HepG2 (cell line): ENCODE results near the gene HES6. TPM values are rescaled to one million over a fixed set of nuclear protein-coding genes. Genes with fewer than 3 reads are reported as not detected.
A peak's percentile ranks its signal among the peaks of the same experiment; 100 is the strongest.

ENCODE experiments used
- HCFC1 ChIP-seq: fragments of 150-350 bp; IDR thresholded peaks from 2 replicates; pipeline ENCODE4 v1.6.1; 2014; ENCODE audit warnings: low read depth, low read length
- HDAC1 ChIP-seq: sonication (generic); formaldehyde crosslinking; IDR thresholded peaks from 2 replicates; pipeline ENCODE4 v1.5.1; 2020; ENCODE audit warnings: mild to moderate bottlenecking, missing genetic modification reagents
- POLR2A ChIP-seq, 2 experiments: IDR thresholded peaks; 2 replicates each; pipeline ENCODE4 v1.6.1; 2011; ENCODE audit warnings: low read depth in 2 of 2, low read length in 2 of 2, mild to moderate bottlenecking in 1 of 2, moderate library complexity in 1 of 2; ENCODE audit not compliant: insufficient read depth in 1 of 2
- RFXAP ChIP-seq: sonication (generic); formaldehyde crosslinking; IDR thresholded peaks from 2 replicates; pipeline ENCODE4 v1.4.0; 2020; ENCODE audit warnings: missing genetic modification reagents, borderline replicate concordance
- RXRB ChIP-seq: IDR thresholded peaks from 2 replicates; pipeline ENCODE4 v1.6.1; 2016; ENCODE audit warnings: borderline replicate concordance, missing genetic modification reagents, missing compliant biosample characterization
- SMAD1 ChIP-seq: sonication (generic); formaldehyde crosslinking; IDR thresholded peaks from 2 replicates; pipeline ENCODE4 v1.4.0; 2020; ENCODE audit warnings: missing genetic modification reagents, low read depth, mild to moderate bottlenecking, borderline replicate concordance
- ZFAT ChIP-seq: sonication (generic); formaldehyde crosslinking; conservative IDR thresholded peaks from 2 replicates; pipeline ENCODE4 v1.8.1; 2023; ENCODE audit warnings: missing genetic modification reagents, inconsistent platforms
- ZFP36L1 ChIP-seq: sonication (generic); formaldehyde crosslinking; IDR thresholded peaks from 2 replicates; pipeline ENCODE4 v1.8.0; 2022; ENCODE audit warnings: mild to moderate bottlenecking, missing genetic modification reagents, moderate library complexity
- ZFYVE20 ChIP-seq: sonication (generic); formaldehyde crosslinking; IDR thresholded peaks from 2 replicates; pipeline ENCODE4 v1.8.0; 2023; ENCODE audit warnings: low read depth, mild to moderate bottlenecking, moderate library complexity, missing genetic modification reagents, borderline replicate concordance
- ZNF205 ChIP-seq: IDR thresholded peaks from 2 replicates; pipeline ENCODE4 v1.6.1; 2018; ENCODE audit warnings: missing biosample characterization, missing genetic modification reagents
- ZNF451 ChIP-seq: sonication (generic); formaldehyde crosslinking; IDR thresholded peaks from 2 replicates; pipeline ENCODE4 v1.5.0; 2020; ENCODE audit warnings: mild to moderate bottlenecking, missing genetic modification reagents
- ZNF615 ChIP-seq: sonication (generic); formaldehyde crosslinking; IDR thresholded peaks from 2 replicates; pipeline ENCODE4 v1.5.0; 2020; ENCODE audit warnings: mild to moderate bottlenecking, missing genetic modification reagents, borderline replicate concordance
- polyA plus RNA-seq, 8 experiments: library from polyadenylated mRNA; depleted of rRNA in 3 of 8; stranded (reverse) in 7 of 8; unstranded in 1 of 8; fragments of >200 nt; fragmentation: Illumina TruSeq in 4 of 8; extraction: Trizol in 4 of 8; gene quantifications; 2 replicates each; pipeline versions ENCODE4 v1.2.1 to v1.2.3, GENCODE V29; 2011 to 2016; ENCODE audit warnings: low read depth in 4 of 8, missing spikeins in 1 of 8, mixed read lengths in 1 of 8; ENCODE audit not compliant: insufficient read depth in 1 of 8
- total RNA-seq, 5 experiments: library from RNA; depleted of rRNA; stranded (reverse); fragments of >200 nt; fragmentation: Illumina TruSeq; extraction: Trizol; gene quantifications; 2 replicates each; pipeline ENCODE4 v1.2.3, GENCODE V29; 2016; ENCODE audit warnings: low read depth in 1 of 5
- TF ChIP-seq, protein P1 (sequence below): sonication (generic); formaldehyde crosslinking; IDR thresholded peaks from 2 replicates; pipeline ENCODE4 v1.5.0; 2020; ENCODE audit warnings: mild to moderate bottlenecking, missing genetic modification reagents, borderline replicate concordance
- TF ChIP-seq, protein P2 (sequence below), 2 experiments: fragments of 450-650 bp in 1 of 2; sonication (generic) in 1 of 2; formaldehyde crosslinking in 1 of 2; IDR thresholded peaks; 2 replicates each; pipeline versions ENCODE4 v1.6.1 to v1.8.0; 2016 to 2022; ENCODE audit warnings: antibody characterized with exemption in 1 of 2, mild to moderate bottlenecking in 1 of 2, missing genetic modification reagents in 1 of 2

HES6 gene
- total and polyA plus RNA-seq, 2 of the 13 experiments (the other 11 are each of a cell fraction or from before 2014, with no cell fraction given), result 19.5 to 82.8 TPM

DNA sequence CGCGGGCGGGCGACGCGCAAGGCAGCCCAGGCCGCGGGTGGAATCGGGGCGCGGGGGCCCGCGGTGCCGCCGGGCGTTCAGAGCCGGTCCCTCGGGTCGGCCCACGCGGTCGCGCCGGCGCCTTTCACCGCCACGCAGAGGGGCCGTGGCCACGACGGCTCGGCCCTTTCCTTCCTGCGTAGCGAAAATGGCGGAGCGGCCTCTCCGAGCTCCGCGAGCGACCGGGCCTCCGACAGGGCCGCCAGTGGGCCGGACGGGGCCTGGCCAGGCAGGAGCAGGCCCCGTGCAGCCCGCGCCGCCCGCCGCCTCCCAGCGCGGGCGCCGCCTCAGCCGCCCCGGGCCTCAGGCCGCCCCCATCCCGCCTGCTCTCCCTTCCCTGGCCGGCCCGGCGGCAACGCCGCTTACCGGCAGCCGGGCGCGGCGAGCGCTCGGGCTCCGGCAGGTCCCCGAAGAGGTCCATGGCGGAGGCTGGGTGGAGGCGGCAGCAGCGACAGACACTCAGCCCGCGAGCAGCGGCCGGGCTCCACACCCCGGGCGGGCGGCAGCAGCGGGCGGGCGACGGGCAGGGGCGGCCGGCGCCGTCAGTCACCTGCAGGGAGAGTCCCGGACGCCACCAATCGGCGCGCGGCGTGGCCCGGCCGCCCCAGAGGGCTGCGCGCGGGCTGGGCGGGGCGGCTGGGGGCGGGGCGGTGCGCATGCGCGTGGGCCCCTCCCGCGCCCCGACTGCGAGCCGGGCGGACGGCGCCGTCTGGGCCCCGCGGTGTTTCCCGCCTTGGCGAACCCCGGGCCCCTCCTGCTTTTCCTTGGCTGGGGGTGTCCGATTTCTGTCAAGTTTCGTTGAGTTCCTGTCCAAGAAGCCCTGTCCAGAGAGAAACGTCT is 36.5 kb downstream of the HES6 start, which contains the start of gene ILKAP (continued):
- no peak for TF ChIP-seq ZNF615 (CRISPR knock-in tag)
- TF ChIP-seq SMAD1, result peak; percentile 27; the same call in 1 of the 2 replicates
- 0 out of 2 replicates have a peak, but pooled peaks have one; percentile 4 for TF ChIP-seq RXRB (CRISPR knock-in tag)
- TF ChIP-seq ZFP36L1 (CRISPR knock-in tag), result no peak
- peak; percentile 50; the same call in 1 of the 2 replicates for TF ChIP-seq ZNF451 (CRISPR knock-in tag)
- 0 out of 2 replicates have a peak, but pooled peaks have one; percentile 26 for TF ChIP-seq RFXAP (CRISPR knock-in tag)
- peak; percentile 22; the same call in 1 of the 2 replicates for TF ChIP-seq HDAC1 (CRISPR knock-in tag)
- TF ChIP-seq, protein P1, sequence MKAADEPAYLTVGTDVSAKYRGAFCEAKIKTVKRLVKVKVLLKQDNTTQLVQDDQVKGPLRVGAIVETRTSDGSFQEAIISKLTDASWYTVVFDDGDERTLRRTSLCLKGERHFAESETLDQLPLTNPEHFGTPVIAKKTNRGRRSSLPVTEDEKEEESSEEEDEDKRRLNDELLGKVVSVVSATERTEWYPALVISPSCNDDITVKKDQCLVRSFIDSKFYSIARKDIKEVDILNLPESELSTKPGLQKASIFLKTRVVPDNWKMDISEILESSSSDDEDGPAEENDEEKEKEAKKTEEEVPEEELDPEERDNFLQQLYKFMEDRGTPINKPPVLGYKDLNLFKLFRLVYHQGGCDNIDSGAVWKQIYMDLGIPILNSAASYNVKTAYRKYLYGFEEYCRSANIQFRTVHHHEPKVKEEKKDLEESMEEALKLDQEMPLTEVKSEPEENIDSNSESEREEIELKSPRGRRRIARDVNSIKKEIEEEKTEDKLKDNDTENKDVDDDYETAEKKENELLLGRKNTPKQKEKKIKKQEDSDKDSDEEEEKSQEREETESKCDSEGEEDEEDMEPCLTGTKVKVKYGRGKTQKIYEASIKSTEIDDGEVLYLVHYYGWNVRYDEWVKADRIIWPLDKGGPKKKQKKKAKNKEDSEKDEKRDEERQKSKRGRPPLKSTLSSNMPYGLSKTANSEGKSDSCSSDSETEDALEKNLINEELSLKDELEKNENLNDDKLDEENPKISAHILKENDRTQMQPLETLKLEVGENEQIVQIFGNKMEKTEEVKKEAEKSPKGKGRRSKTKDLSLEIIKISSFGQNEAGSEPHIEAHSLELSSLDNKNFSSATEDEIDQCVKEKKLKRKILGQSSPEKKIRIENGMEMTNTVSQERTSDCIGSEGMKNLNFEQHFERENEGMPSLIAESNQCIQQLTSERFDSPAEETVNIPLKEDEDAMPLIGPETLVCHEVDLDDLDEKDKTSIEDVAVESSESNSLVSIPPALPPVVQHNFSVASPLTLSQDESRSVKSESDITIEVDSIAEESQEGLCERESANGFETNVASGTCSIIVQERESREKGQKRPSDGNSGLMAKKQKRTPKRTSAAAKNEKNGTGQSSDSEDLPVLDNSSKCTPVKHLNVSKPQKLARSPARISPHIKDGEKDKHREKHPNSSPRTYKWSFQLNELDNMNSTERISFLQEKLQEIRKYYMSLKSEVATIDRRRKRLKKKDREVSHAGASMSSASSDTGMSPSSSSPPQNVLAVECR (CRISPR knock-in tag), result peak; percentile 73
- TF ChIP-seq, protein P2, sequence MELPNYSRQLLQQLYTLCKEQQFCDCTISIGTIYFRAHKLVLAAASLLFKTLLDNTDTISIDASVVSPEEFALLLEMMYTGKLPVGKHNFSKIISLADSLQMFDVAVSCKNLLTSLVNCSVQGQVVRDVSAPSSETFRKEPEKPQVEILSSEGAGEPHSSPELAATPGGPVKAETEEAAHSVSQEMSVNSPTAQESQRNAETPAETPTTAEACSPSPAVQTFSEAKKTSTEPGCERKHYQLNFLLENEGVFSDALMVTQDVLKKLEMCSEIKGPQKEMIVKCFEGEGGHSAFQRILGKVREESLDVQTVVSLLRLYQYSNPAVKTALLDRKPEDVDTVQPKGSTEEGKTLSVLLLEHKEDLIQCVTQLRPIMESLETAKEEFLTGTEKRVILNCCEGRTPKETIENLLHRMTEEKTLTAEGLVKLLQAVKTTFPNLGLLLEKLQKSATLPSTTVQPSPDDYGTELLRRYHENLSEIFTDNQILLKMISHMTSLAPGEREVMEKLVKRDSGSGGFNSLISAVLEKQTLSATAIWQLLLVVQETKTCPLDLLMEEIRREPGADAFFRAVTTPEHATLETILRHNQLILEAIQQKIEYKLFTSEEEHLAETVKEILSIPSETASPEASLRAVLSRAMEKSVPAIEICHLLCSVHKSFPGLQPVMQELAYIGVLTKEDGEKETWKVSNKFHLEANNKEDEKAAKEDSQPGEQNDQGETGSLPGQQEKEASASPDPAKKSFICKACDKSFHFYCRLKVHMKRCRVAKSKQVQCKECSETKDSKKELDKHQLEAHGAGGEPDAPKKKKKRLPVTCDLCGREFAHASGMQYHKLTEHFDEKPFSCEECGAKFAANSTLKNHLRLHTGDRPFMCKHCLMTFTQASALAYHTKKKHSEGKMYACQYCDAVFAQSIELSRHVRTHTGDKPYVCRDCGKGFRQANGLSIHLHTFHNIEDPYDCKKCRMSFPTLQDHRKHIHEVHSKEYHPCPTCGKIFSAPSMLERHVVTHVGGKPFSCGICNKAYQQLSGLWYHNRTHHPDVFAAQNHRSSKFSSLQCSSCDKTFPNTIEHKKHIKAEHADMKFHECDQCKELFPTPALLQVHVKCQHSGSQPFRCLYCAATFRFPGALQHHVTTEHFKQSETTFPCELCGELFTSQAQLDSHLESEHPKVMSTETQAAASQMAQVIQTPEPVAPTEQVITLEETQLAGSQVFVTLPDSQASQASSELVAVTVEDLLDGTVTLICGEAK (IDR thresholded peaks at IDR 0.05), result no peak
- TF ChIP-seq, protein P2 (CRISPR knock-in tag; IDR thresholded peaks at IDR 0.05), result no peak; the same call in 1 of the 2 replicates
- 0 out of 2 replicates have a peak, but pooled peaks have one; percentile 9 for TF ChIP-seq HCFC1
- peak; percentile 62; the same call in 1 of the 2 replicates for TF ChIP-seq ZNF205
- TF ChIP-seq POLR2A (IDR thresholded peaks at IDR 0.05; ENCODE audit: insufficient read depth in 1 of 2, low read depth in 2 of 2, low read length in 2 of 2), result peak; percentile 65 to 85
- peak; percentile 29; the same call in 1 of the 2 replicates for TF ChIP-seq ZFAT
- 0 out of 2 replicates have a peak, but pooled peaks have one; percentile 41 for TF ChIP-seq ZFYVE20
